DND-41 (cell line): ENCODE measurements around the gene CNOT11.

ENCODE experiments used
- ATAC-seq: fragments of 200-7000 bp; cut with Tn5 transposase; 3 replicates; pipeline ENCODE4 v1.9.1; 2021; ENCODE audit warnings: low read depth; ENCODE audit not compliant: insufficient read depth
- DNase-seq: peaks from one replicate; pipeline ENCODE4 v3.0.0-alpha.2; 2020
- H2AFZ ChIP-seq: 2 replicates; pipeline ENCODE4 v1.6.0; 2012; ENCODE audit warnings: low read depth, low read length
- H3K27ac ChIP-seq: 2 replicates; pipeline ENCODE4 v1.5.1; 2012; ENCODE audit warnings: low read length, inconsistent platforms
- H3K27me3 ChIP-seq: fragments of 200-600 bp; sonication (generic); 2 replicates; pipeline ENCODE4 v1.6.0; 2012; ENCODE audit warnings: low read length, mild to moderate bottlenecking, inconsistent platforms; ENCODE audit not compliant: insufficient read depth, poor library complexity
- H3K36me3 ChIP-seq: 2 replicates; pipeline ENCODE4 v1.5.1; 2012; ENCODE audit warnings: low read length, inconsistent platforms; ENCODE audit not compliant: insufficient read depth
- H3K4me1 ChIP-seq: 2 replicates; pipeline ENCODE4 v1.5.1; 2012; ENCODE audit warnings: mild to moderate bottlenecking, low read length; ENCODE audit not compliant: insufficient read depth
- H3K4me2 ChIP-seq: 2 replicates; pipeline ENCODE4 v1.6.0; 2012; ENCODE audit warnings: mild to moderate bottlenecking, moderate library complexity, low read length, inconsistent platforms; ENCODE audit not compliant: insufficient read depth
- H3K4me3 ChIP-seq, 2 experiments: fragments of 200-600 bp in 1 of 2; shearing (Covaris generic) in 1 of 2; 2 replicates each; pipeline ENCODE4 v1.5.1; 2012 to 2016; ENCODE audit warnings: inconsistent platforms in 2 of 2, low read length in 2 of 2, mild to moderate bottlenecking in 2 of 2, low read depth in 1 of 2, moderate library complexity in 1 of 2
- H3K79me2 ChIP-seq: 2 replicates; pipeline ENCODE4 v1.6.0; 2012; ENCODE audit warnings: low read length, inconsistent platforms; ENCODE audit not compliant: insufficient read depth
- H3K9ac ChIP-seq: 2 replicates; pipeline ENCODE4 v1.6.0; 2012; ENCODE audit warnings: low read depth, mild to moderate bottlenecking, inconsistent platforms, low read length, moderate library complexity
- H3K9me3 ChIP-seq: 2 replicates; pipeline ENCODE4 v1.5.1; 2012; ENCODE audit warnings: low read length, moderate library complexity, mild to moderate bottlenecking, inconsistent platforms; ENCODE audit not compliant: insufficient read depth, severe bottlenecking
- H4K20me1 ChIP-seq: 2 replicates; pipeline ENCODE4 v1.6.0; 2012; ENCODE audit warnings: low read length; ENCODE audit not compliant: insufficient read depth
- CTCF ChIP-seq: IDR thresholded peaks from 2 replicates; pipeline ENCODE4 v1.5.1; 2012; ENCODE audit warnings: borderline replicate concordance, low read length, moderate library complexity, mild to moderate bottlenecking; ENCODE audit not compliant: poor library complexity, severe bottlenecking; ENCODE audit errors: extremely low read depth
- EZH2 ChIP-seq: IDR thresholded peaks from 3 replicates; pipeline ENCODE4 v1.6.1; 2012; ENCODE audit warnings: borderline replicate concordance, low read depth, mild to moderate bottlenecking, moderate library complexity, low read length, inconsistent platforms; ENCODE audit not compliant: severe bottlenecking

Gene CNOT11

GRCh38 chr2:101307950-101308431, 55.3 kb downstream of the CNOT11 start:
- Histone ChIP-seq H3K4me3 (peak overlapping the region; percentile 71 to 74), H4K20me1 (peaks cover 37% of the 10 kb centered on the region), H3K27me3 (no peaks in the 10 kb centered on the region), H2AFZ (peak overlapping the region; percentile 77), H3K9me3 (no peaks in the 10 kb centered on the region), H3K36me3 (peaks cover 23% of the 10 kb centered on the region), H3K27ac (peak overlapping the region; percentile 85), H3K79me2 (peaks cover 57% of the 10 kb centered on the region), H3K4me2 (peak overlapping the region; percentile 75), H3K9ac (peak overlapping the region; percentile 92), H3K4me1 (peaks cover 86% of the 10 kb centered on the region)
- DNase-seq (peak; percentile 43), ATAC-seq (peak; percentile 22)
- no peak for TF ChIP-seq EZH2
- no peak for TF ChIP-seq CTCF

DNA sequence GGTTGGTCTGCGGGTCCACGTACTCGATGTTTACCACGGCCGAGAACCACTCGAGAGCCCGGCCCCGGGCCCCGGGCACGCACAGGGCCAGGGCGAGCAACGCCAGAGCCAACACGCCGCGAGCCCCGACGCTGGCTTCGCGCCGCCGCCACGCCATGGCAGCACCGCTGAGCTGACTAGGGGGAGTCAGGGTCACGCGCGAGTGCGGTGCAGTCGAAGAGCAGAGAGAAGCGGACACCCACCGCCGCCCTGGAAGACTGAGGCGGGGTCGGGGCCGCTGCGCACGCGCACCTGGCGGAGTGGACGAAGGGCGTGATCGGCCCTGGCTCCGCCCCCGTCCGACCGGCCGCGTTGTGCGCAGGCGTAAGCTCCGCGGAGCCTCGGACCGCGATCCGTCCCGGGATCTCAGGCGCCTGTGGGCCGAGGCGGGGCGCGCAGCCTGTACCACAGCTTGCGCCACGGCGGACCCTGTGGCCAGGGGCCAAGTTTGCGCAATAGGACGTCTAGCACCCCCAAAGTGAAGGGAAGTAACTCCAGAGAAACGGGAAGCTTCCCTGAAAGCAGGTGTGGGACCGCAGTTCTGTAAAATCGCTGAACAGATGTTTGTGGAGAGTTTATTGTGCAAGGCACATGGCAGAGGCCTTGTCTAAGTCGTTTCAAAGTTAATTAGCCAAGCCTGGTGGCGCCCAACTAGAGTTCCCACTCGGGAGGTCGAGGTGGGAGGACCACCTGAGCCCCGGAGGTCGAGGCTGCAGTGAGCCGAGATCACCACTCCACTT, 55.9 kb downstream of the CNOT11 start, which contains the start of gene RNF149:
Gene RNF149, minus strand, starts transcription at position 270 of the 779 bp plus-strand sequence. Its CDS starts 113 bp downstream, at position 157.
- Histone ChIP-seq H2AFZ (peak within 1 kb of the TSS; percentile 77), H3K9ac (peak within 1 kb of the TSS; percentile 92), H3K4me2 (peak within 1 kb of the TSS; percentile 75), H3K4me3 (peak within 1 kb of the TSS; percentile 71 to 74), H3K4me1 (peaks cover 81% of the 10 kb centered on the region), H3K79me2 (peaks cover 51% of the 10 kb centered on the region), H3K36me3 (peaks cover 22% of the 10 kb centered on the region), H3K27ac (peak within 1 kb of the TSS; percentile 85), H3K9me3 (no peaks in the 10 kb centered on the region), H3K27me3 (no peaks in the 10 kb centered on the region), H4K20me1 (peaks cover 37% of the 10 kb centered on the region)
- TF ChIP-seq EZH2 (no peak), CTCF (no peak)
- peak; percentile 87 for DNase-seq
- peak; percentile 72 for ATAC-seq

DNA sequence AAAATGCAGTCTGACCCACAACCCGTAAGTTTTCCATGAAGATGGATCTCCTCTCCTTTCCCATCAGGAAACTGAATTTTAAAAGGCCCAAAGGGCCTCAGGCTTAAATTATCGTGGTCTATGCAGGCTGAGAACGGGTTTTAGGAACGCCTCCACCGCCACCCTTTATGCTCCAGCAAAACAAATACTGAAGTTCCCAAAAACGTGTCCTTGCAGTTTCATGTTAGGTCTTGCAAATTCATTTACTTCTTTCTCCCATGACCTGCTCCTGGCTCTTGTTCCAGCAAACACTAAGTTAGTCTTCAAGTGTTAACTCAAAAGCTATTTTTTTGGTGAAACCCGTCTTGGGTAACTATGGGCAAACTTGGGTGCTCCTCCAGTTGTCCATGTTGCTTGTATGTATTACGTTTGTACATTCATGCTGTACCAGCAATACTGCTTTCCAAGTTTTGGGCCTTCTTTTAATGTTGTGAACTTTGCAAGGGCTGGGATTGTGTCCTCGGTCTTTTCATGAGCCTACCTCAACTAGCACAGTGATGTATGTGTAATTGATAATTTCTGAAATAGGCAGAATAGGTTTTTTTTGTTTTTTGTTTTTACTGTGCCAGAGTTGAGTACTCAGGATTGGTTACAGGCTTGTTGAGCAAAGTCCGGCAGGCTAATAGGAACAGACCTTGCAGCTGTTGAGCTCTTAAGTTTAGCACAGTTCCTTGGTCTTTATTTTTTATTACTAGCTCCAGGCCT, 57.6 kb downstream of the CNOT11 start:
- Histone ChIP-seq H3K9me3 (no peaks in the 10 kb centered on the region), H3K27me3 (no peaks in the 10 kb centered on the region), H4K20me1 (peaks cover 24% of the 10 kb centered on the region), H3K79me2 (peaks cover 36% of the 10 kb centered on the region), H2AFZ (no peak overlapping the region; the same call in 1 of the 2 replicates), H3K9ac (no peak overlapping the region), H3K4me1 (peaks cover 66% of the 10 kb centered on the region), H3K36me3 (peaks cover 13% of the 10 kb centered on the region; the same call in 1 of the 2 replicates), H3K4me3 (no peak overlapping the region), H3K27ac (0 out of 2 replicates have a peak overlapping the region, but pooled peaks have one; percentile 1), H3K4me2 (no peak overlapping the region)
- ATAC-seq (no peak), DNase-seq (no peak)
- TF ChIP-seq EZH2: no peak
- no peak for TF ChIP-seq CTCF
